H1 (cell line): ENCODE results near the gene ZFP36L2. TPM values are rescaled to one million over a fixed set of nuclear protein-coding genes. Genes with fewer than 3 reads are reported as not detected.

Experiments used
- CTCF ChIA-PET: fragments of 300-600 bp; sonication (Branson Sonifier 250); formaldehyde crosslinking; loops from one replicate; lab custom pipeline; 2021; ENCODE audit not compliant: partially characterized antibody; lab: Charles Lee
- POLR2A ChIA-PET: fragments of 300-600 bp; sonication (Branson Sonifier 250); formaldehyde crosslinking; loops from one replicate; lab custom pipeline; 2021; ENCODE audit warnings: inconsistent platforms; ENCODE audit not compliant: partially characterized antibody; lab: Charles Lee
- DNase-seq, 2 experiments: peaks; one replicate each; pipeline versions ENCODE4 v3.0.0 to v3.0.0-alpha.2; 2010 to 2022; ENCODE audit warnings: low spot score in 2 of 2, low read depth in 1 of 2, mixed read lengths in 1 of 2
- FAIRE-seq: peaks from 2 replicates; lab custom pipeline; 2011; peaks lifted over from hg19 to GRCh38; lab: Jason Lieb, UNC
- H2AFZ ChIP-seq: 2 replicates; pipeline ENCODE4 v1.8.1; 2012; ENCODE audit warnings: low read length, inconsistent platforms
- H2AK5ac ChIP-seq: 2 replicates; pipeline ENCODE4 v1.6.1; 2013; ENCODE audit warnings: low read depth, low read length
- H2BK120ac ChIP-seq: replicated peaks from 2 replicates; pipeline ENCODE3; 2013; ENCODE audit warnings: low read depth, low read length, inconsistent platforms
- H2BK12ac ChIP-seq: 2 replicates; pipeline ENCODE4 v1.6.1; 2013; ENCODE audit warnings: low read depth, low read length
- H2BK15ac ChIP-seq: 2 replicates; pipeline ENCODE4 v1.6.1; 2013; ENCODE audit warnings: low read length
- H2BK20ac ChIP-seq: 2 replicates; pipeline ENCODE4 v1.6.1; 2013; ENCODE audit warnings: low read length
- H2BK5ac ChIP-seq: 2 replicates; pipeline ENCODE4 v1.6.1; 2013; ENCODE audit warnings: low read depth, low read length
- H3K14ac ChIP-seq: 2 replicates; pipeline ENCODE4 v1.6.1; 2013; ENCODE audit warnings: inconsistent platforms; ENCODE audit not compliant: insufficient read length
- H3K18ac ChIP-seq: 2 replicates; pipeline ENCODE4 v1.6.1; 2013; ENCODE audit warnings: low read length; ENCODE audit errors: extremely low read depth
- H3K23ac ChIP-seq: 2 replicates; pipeline ENCODE4 v1.6.1; 2013; ENCODE audit warnings: inconsistent platforms; ENCODE audit not compliant: insufficient read length
- H3K23me2 ChIP-seq: 2 replicates; pipeline ENCODE4 v1.6.1; 2013; ENCODE audit warnings: low read depth, low read length
- H3K27ac ChIP-seq: 2 replicates; pipeline ENCODE4 v1.6.1; 2011; ENCODE audit warnings: low read depth, low read length, inconsistent platforms
- H3K27me3 ChIP-seq, 4 experiments: replicated peaks in 1 of 4; 1 replicate in 1 of 4; 2 replicates in 3 of 4; pipeline versions ENCODE4 v1.6.1 to v1.8.1; 2011 to 2013; ENCODE audit warnings: low read length in 3 of 4, mild to moderate bottlenecking in 3 of 4, inconsistent platforms in 2 of 4, mixed read lengths in 2 of 4, moderate library complexity in 1 of 4; ENCODE audit not compliant: control insufficient read depth in 3 of 4, insufficient read depth in 3 of 4; ENCODE audit errors: extremely low read depth in 1 of 4
- H3K36me3 ChIP-seq, 4 experiments: 2 replicates each; pipeline versions ENCODE4 v1.6.1 to v1.8.1; 2011 to 2013; ENCODE audit warnings: mild to moderate bottlenecking in 4 of 4, low read length in 3 of 4, moderate library complexity in 2 of 4, control low read depth in 1 of 4, inconsistent platforms in 1 of 4; ENCODE audit not compliant: insufficient read depth in 4 of 4, control insufficient read depth in 2 of 4
- H3K4ac ChIP-seq: replicated peaks from 2 replicates; pipeline ENCODE3; 2013; ENCODE audit warnings: low read length, low read depth, mixed read lengths, inconsistent platforms; ENCODE audit not compliant: insufficient read length
- H3K4me1 ChIP-seq, 4 experiments: replicated peaks in 1 of 4; 1 replicate in 1 of 4; 2 replicates in 3 of 4; pipeline versions ENCODE4 v1.6.1 to v1.8.1; 2011 to 2013; ENCODE audit warnings: low read length in 3 of 4, inconsistent platforms in 2 of 4, mixed read lengths in 1 of 4; ENCODE audit not compliant: insufficient read depth in 4 of 4, control insufficient read depth in 3 of 4
- H3K4me2 ChIP-seq, 2 experiments: 2 replicates each; pipeline versions ENCODE4 v1.6.1 to v1.8.1; 2011 to 2013; ENCODE audit warnings: low read depth in 2 of 2, low read length in 2 of 2, control low read depth in 1 of 2, inconsistent platforms in 1 of 2, mild to moderate bottlenecking in 1 of 2; ENCODE audit not compliant: insufficient read depth in 1 of 2
- H3K4me3 ChIP-seq, 4 experiments: fragments of 200-600, 300-600 bp in 1 of 4; sonication (generic), shearing (Covaris generic), sonication (Bioruptor Twin) in 1 of 4; 2 replicates each; pipeline versions ENCODE4 v1.5.1 to v1.8.1; 2011 to 2016; ENCODE audit warnings: low read length in 4 of 4, low read depth in 3 of 4, control low read depth in 2 of 4, inconsistent platforms in 2 of 4, mild to moderate bottlenecking in 2 of 4, mixed read lengths in 1 of 4, moderate library complexity in 1 of 4; ENCODE audit not compliant: insufficient read depth in 2 of 4; ENCODE audit errors: extremely low read depth in 1 of 4
- H3K56ac ChIP-seq: replicated peaks from 2 replicates; pipeline ENCODE3; 2013; ENCODE audit warnings: low read depth, mild to moderate bottlenecking, mixed read lengths, low read length, inconsistent platforms; ENCODE audit not compliant: insufficient read length
- H3K79me1 ChIP-seq: 2 replicates; pipeline ENCODE4 v1.6.1; 2013; ENCODE audit warnings: low read depth, low read length, control low read depth
- H3K79me2 ChIP-seq, 2 experiments: 2 replicates each; pipeline versions ENCODE4 v1.6.1 to v1.8.1; 2012 to 2013; ENCODE audit warnings: low read length in 2 of 2, mild to moderate bottlenecking in 2 of 2, inconsistent platforms in 1 of 2; ENCODE audit not compliant: insufficient read depth in 2 of 2, control insufficient read depth in 1 of 2
- H3K9ac ChIP-seq, 4 experiments: replicated peaks in 1 of 4; 1 replicate in 1 of 4; 2 replicates in 3 of 4; pipeline versions ENCODE4 v1.6.1 to v1.8.1; 2011 to 2013; ENCODE audit warnings: low read depth in 3 of 4, low read length in 3 of 4, control low read depth in 2 of 4, mild to moderate bottlenecking in 2 of 4, moderate library complexity in 2 of 4, inconsistent platforms in 1 of 4; ENCODE audit errors: extremely low read depth in 1 of 4
- H3K9me3 ChIP-seq, 2 experiments: 2 replicates each; pipeline versions ENCODE4 v1.6.1 to v1.8.1; 2012 to 2013; ENCODE audit warnings: mild to moderate bottlenecking in 2 of 2, moderate library complexity in 2 of 2, control low read depth in 1 of 2, inconsistent platforms in 1 of 2, low read depth in 1 of 2, low read length in 1 of 2, mixed read lengths in 1 of 2; ENCODE audit not compliant: insufficient read depth in 2 of 2
- H4K20me1 ChIP-seq, 2 experiments: replicated peaks in 1 of 2; 2 replicates each; pipeline versions ENCODE3 to v1.8.1; 2011 to 2013; ENCODE audit warnings: inconsistent platforms in 2 of 2, low read length in 2 of 2, mild to moderate bottlenecking in 1 of 2; ENCODE audit not compliant: insufficient read depth in 2 of 2, control insufficient read depth in 1 of 2
- H4K5ac ChIP-seq: 2 replicates; pipeline ENCODE4 v1.6.1; 2013; ENCODE audit warnings: low read length, low read depth, mixed read lengths, inconsistent platforms; ENCODE audit not compliant: insufficient read length
- H4K8ac ChIP-seq: 2 replicates; pipeline ENCODE4 v1.8.0; 2013; ENCODE audit warnings: mild to moderate bottlenecking, moderate library complexity, low read length, inconsistent platforms; ENCODE audit not compliant: insufficient read depth; ENCODE audit errors: extremely low read depth
- H4K91ac ChIP-seq: replicated peaks from 2 replicates; pipeline ENCODE3; 2013; ENCODE audit warnings: low read length, mixed read lengths, inconsistent platforms; ENCODE audit not compliant: insufficient read length
- ASH2L ChIP-seq: fragments of 200-600, 300-600 bp; sonication (generic); IDR thresholded peaks from one replicate; pipeline ENCODE4 v1.7.1; 2017; ENCODE audit warnings: low read length
- ATF3 ChIP-seq: IDR thresholded peaks from 2 replicates; pipeline ENCODE4 v1.6.1; 2011; ENCODE audit warnings: low read depth, mild to moderate bottlenecking, low read length; ENCODE audit not compliant: insufficient read depth
- BACH1 ChIP-seq: IDR thresholded peaks from 2 replicates; pipeline ENCODE4 v1.6.1; 2012; ENCODE audit warnings: low read length, improper control_type of control experiment
- CREB1 ChIP-seq: IDR thresholded peaks from 2 replicates; pipeline ENCODE4 v1.6.1; 2012; ENCODE audit warnings: inconsistent platforms
- CTBP2 ChIP-seq: IDR thresholded peaks from 2 replicates; pipeline ENCODE4 v1.7.0; 2011; ENCODE audit warnings: borderline replicate concordance, mild to moderate bottlenecking, moderate library complexity, mixed read lengths, low read length; ENCODE audit not compliant: insufficient read depth, insufficient read length
- GTF2F1 ChIP-seq: IDR thresholded peaks from 2 replicates; pipeline ENCODE4 v1.6.1; 2012; ENCODE audit warnings: low read depth, low read length, improper control_type of control experiment, borderline replicate concordance
- MAX ChIP-seq: IDR thresholded peaks from 2 replicates; pipeline ENCODE4 v1.6.1; 2012; ENCODE audit warnings: inconsistent platforms
- PHF8 ChIP-seq: fragments of 200-600 bp; sonication (generic); conservative IDR thresholded peaks from 2 replicates; pipeline ENCODE4 v1.7.1; 2012; ENCODE audit warnings: low read depth, mild to moderate bottlenecking, inconsistent platforms, low read length, moderate library complexity
- SIN3A ChIP-seq, 2 experiments: IDR thresholded peaks in 1 of 2; conservative IDR thresholded peaks in 1 of 2; 2 replicates each; pipeline ENCODE4 v1.6.1; 2011 to 2012; ENCODE audit warnings: low read length in 2 of 2, improper control_type of control experiment in 1 of 2, low read depth in 1 of 2, mild to moderate bottlenecking in 1 of 2
- TAF7 ChIP-seq: optimal IDR thresholded peaks from 2 replicates; pipeline ENCODE3; 2011; ENCODE audit warnings: low read depth, mild to moderate bottlenecking, inconsistent platforms, low read length, moderate library complexity, borderline replicate concordance
- WGBS, 2 experiments: shearing (Covaris generic) in 1 of 2; methylation state at CpG; one replicate each; pipeline versions ENCODE4 v1.1.6 to v1.1.7; 2013 to 2015; ENCODE audit warnings: low lambda C conversion rate in 2 of 2, mixed read lengths in 2 of 2, inconsistent platforms in 1 of 2, low coverage in 1 of 2, missing lambda C conversion rate in 1 of 2; ENCODE audit not compliant: insufficient replicate concordance in 2 of 2, insufficient coverage in 1 of 2, insufficient read length in 1 of 2; ENCODE audit errors: extremely low coverage in 1 of 2, missing lambda C conversion rate in 1 of 2; 5-methylcytosine and 5-hydroxymethylcytosine counted together
- polyA plus RNA-seq, 7 experiments: library from polyadenylated mRNA; depleted of rRNA in 3 of 7; stranded (reverse) in 5 of 7; unstranded in 2 of 7; fragments of >200 nt in 5 of 7; fragments of 200-250 nt in 2 of 7; gene quantifications; 1 replicate in 5 of 7; 2 replicates in 1 of 7; 4 replicates in 1 of 7; pipeline versions ENCODE4 v1.2.1 to v1.2.3, GENCODE V29; 2011 to 2013; ENCODE audit warnings: missing spikeins in 2 of 7, mixed read lengths in 2 of 7
- total RNA-seq: library from RNA; stranded (reverse); fragmentation: NEBNext Ultra II Directional; extraction: Animal tissue kit (Norgen Biotek cat#: 25700); gene quantifications from 2 replicates; pipeline ENCODE4 v1.2.1, GENCODE V29; 2021

ZFP36L2 gene
- total and polyA plus RNA-seq, 2 of the 8 experiments (the other 6 are each of a cell fraction or from before 2014, with no cell fraction given), result 13.4 to 102 TPM

GRCh38 chr2:43225788-43226557, 433 bp downstream of the ZFP36L2 start:
- Histone ChIP-seq H3K23ac (no peak overlapping the region), H3K18ac (peak overlapping the region; percentile 75; the same call in 1 of the 2 replicates), H2AK5ac (no peak overlapping the region), H3K4ac (peak overlapping the region; percentile 69), H3K79me1 (no peaks in the 10 kb centered on the region), H2BK5ac (peak overlapping the region; percentile 83; the same call in 1 of the 2 replicates), H4K5ac (peak overlapping the region; percentile 91), H3K79me2 (peaks cover 17 to 60% of the 10 kb centered on the region in 2 experiments), H2BK20ac (no peak overlapping the region), H3K36me3 (peaks cover 2 to 35% (median 17%) of the 10 kb centered on the region in 4 experiments; a peak in 6 of 8 replicates), H2BK120ac (peak overlapping the region; percentile 29), H4K91ac (peak overlapping the region; percentile 67), H4K20me1 (peaks cover 11% of the 10 kb centered on the region in 2 experiments), H2BK12ac (no peak overlapping the region), H3K23me2 (peaks cover 3% of the 10 kb centered on the region), H3K27me3 (no peaks in the 10 kb centered on the region), H2AFZ (no peak overlapping the region), H3K4me3 (peak overlapping the region; percentile 68 to 88 (median 85)), H3K27ac (peak overlapping the region; percentile 64), H3K56ac (peak overlapping the region; percentile 91), H3K14ac (no peak overlapping the region), H3K4me2 (peak overlapping the region; percentile 78 to 80), H4K8ac (peak overlapping the region; percentile 90), H3K9me3 (no peaks in the 10 kb centered on the region), H3K4me1 (peaks cover 9 to 21% (median 15%) of the 10 kb centered on the region in 4 experiments; a peak in 6 of 7 replicates), H3K9ac (peak overlapping the region; percentile 48 to 79 (median 77)), H2BK15ac (no peak overlapping the region)
- DNase-seq (peak in 1 of 2 experiments; percentile 80), FAIRE-seq (no peak)
- ChIA-PET POLR2A (interaction anchor here (0.6 to 8.6 kb wide), 19 partner anchors 9 to 416 kb away, joined by 3 to 52 read pairs (median 5); no protein-coding TSS in a partner anchor), CTCF (interaction anchor here (0.9 to 7.4 kb wide), 19 partner anchors 10 to 258 kb away, joined by 3 to 101 read pairs (median 15); no protein-coding TSS in a partner anchor)
- 0% methylated on average over 34 of the region's 80 CpGs; no CpG with 5 or more reads in 1 of the 2 experiments for WGBS, 2 experiments
- TF ChIP-seq ASH2L (no peak), GTF2F1 (no peak), CTBP2 (no peak), CREB1 (no peak), MAX (0 out of 2 replicates have a peak, but pooled peaks have one; percentile 23), SIN3A (conservative IDR thresholded peaks at IDR 0.05 in 1 of 2, IDR thresholded peaks at IDR 0.05 in 1 of 2; ENCODE audit: low read depth in 1 of 2, low read length in 2 of 2) (peak; percentile 39 to 69; a peak in 1 of 4 replicates), TAF7 (peak; percentile 30), ATF3 (0 out of 2 replicates have a peak, but pooled peaks have one; percentile 4), BACH1 (no peak), PHF8 (peak; percentile 15; the same call in 1 of the 2 replicates)
